Pulmonary artery endothelial cell (primary cell): ENCODE measurements around the gene RPL28. TPM values are rescaled to one million over a fixed set of nuclear protein-coding genes. Genes with fewer than 3 reads are reported as not detected.

Experiments used
- DNase-seq: peaks from one replicate; pipeline ENCODE4 v3.0.0-alpha.2; 2011; ENCODE audit warnings: low read depth, low spot score
- total RNA-seq: library from RNA; depleted of rRNA; stranded (reverse); fragments of >200 nt; gene quantifications from 2 replicates; pipeline ENCODE4 v1.2.3, GENCODE V29; 2014

RPL28 gene
- total RNA-seq, result 208 and 256 TPM in 2 replicates

DNA sequence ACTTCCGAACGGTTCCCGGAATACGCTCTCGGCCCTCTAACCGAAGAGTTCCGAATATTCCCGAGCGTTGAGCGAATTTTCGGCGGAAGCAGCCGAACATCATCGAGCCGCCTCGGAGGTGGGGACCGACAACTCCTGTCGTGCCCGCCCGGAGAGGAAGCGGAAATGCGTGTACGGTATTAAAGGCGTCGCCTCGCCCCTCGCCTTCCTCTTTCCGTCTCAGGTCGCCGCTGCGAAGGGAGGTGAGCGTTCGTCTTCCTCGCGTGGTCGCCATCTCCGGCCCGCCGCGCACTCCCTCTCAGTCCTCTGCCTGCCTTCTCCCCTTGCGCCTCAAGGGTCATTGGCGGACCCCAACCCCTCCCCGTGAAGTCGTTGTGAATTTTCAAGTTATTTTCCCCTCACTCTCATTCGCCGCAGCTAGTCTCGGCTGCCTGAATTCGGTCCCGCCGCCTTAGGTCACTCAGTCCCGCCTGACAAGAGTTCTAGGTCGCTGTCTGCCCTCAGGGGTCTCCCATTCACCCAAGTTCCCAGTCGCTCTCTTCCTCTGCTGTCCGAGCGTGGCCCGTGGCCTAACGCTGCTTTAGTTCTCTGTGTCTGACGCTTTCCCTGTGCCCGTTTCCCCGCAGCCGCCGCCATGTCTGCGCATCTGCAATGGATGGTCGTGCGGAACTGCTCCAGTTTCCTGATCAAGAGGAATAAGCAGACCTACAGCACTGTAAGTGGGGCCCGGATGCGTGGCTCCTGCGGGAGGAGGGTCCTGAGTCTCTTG, at the start of gene RPL28:
RPL28 (plus strand) TSS at position 209 of the 769 bp plus-strand sequence; CDS start at position 635, 426 bp downstream.
- peak; percentile 90 for DNase-seq

GRCh38 chr19:55336101-55336500, 49.6 kb upstream of the RPL28 start:
- DNase-seq, result no peak

- DNase-seq, result peak; percentile 100
These were observed 46.4 kb upstream of the RPL28 start, which contains the start of gene KMT5C for GRCh38 chr19:55339105-55339888. Gene KMT5C, plus strand, starts transcription at chr19:55339876. Its CDS starts 2,061 bp downstream, at chr19:55341937.

DNA sequence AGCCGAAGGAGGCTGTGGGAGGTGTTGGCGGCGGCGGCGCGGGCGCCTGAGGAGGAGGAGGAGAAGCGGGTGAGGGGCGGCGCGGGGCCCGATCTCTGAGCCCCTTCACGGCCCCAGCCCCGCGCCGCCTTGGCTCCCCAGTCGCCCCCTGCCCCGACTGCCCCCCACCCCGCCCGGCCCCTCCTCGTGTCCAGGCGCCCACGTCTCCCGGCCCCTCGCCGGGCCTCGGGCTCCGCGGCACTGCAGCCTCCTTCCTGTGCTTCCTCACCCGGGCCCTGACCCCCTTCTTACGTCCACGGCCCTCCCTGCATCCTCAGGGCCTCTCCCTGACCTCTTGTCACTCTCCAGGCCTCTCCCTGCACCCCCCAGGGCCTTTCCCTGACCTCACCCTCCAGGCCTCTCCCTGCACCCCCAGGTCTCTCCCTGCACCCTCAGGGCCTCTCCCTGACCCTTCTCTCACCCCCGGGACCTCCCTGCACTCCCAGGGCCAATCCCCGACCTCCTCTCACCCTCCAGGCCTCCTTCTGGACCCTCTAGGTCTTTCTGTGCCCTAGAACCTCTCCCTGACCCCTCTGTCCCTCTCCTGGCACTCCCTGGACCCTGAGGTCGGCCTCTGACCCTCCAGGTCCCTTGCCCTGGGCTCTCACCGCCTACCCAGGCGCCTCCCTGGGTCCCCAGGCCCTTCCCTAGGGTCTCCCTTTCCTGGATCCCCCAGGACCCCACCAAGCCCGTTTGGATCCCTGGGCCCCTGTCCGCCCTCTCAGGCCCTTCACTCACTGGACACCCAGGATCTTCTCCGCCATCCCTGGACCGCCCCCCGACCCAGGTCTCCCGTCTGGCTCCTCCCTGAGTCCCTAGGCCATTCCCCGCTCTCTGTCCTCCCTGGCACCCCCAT, 45.6 kb upstream of the RPL28 start:
- DNase-seq, result no peak

DNA sequence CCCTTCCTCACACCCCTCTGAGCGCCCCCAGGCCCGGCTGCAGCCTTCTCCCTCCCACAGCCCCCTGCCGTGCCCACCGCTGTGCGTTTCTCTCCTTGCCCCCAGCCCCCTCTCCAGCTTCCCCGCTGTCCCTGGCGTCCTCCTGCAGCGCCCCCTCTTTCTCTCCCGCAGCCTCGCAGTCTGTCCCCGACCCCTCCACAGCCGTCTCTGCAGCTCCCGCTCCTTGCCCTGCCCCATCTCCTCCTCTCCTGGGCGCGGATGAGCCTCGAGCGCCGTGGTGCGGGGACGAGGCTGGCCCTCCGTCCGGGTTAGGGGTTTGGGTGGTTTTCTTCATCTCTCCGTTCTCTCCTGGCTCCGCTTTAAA, 45.0 kb upstream of the RPL28 start:
- no peak for DNase-seq

DNA sequence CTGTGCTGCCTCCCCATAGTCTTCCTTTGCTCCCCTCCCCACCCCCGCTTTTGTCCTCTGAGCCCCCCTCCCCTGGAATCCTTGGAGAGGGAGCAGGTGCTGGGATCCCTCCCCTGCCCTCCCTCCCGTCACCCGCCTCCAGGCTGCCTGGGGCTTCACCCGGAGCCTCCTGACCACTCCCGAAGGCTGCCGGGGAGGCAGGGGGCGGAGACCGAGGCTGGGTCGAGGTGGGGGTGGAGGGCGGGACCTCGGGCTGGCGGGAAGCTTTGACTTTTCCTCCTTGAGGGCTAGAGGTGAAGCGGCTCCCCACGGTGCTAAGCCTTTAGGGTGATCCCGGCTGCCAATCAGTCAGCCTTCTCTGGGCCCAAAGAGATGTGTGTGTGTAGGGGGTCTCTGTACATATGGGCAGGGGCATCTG, 44.6 kb upstream of the RPL28 start:
- no peak for DNase-seq

DNA sequence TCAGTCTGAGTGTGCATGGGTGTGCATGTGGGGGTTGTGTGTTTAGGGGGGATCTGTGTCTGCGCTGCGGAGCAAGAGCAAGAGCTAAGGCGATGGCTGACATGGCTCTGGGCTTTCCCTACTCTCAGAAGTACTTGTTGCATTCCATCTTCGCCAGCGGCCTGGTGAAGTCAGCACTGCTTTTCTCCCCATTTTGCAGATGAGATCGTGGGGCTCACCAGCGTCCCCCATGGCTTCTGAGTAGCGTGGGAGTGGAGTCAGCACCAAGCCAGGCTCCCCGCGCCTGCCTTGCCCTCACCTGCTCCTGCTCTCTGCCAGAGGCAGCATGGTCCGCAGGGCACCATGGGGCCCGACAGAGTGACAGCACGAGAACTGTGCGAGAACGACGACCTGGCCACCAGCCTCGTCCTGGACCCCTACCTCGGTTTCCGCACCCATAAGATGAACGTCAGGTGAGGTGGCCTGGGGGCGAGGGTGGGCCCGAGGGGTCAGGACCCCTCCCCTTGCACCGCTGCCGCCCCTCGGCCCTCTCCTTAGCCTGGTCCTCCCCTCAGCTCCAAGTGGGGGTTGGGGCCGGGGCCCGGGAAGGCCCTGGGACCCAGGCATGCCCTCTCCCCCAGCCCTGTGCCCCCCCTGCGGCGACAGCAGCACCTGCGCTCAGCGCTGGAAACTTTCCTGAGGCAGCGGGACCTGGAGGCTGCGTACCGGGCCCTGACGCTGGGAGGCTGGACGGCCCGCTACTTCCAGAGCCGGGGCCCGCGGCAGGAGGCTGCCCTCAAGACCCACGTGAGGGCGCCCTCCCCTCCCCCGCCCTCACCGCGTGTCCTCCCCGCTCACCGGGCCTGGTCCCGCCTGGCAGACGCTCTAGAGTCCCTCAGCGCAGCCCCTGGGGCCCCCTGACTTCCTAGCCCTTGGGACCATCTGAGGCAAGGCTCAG, 43.9 kb upstream of the RPL28 start:
- no peak for DNase-seq

DNA sequence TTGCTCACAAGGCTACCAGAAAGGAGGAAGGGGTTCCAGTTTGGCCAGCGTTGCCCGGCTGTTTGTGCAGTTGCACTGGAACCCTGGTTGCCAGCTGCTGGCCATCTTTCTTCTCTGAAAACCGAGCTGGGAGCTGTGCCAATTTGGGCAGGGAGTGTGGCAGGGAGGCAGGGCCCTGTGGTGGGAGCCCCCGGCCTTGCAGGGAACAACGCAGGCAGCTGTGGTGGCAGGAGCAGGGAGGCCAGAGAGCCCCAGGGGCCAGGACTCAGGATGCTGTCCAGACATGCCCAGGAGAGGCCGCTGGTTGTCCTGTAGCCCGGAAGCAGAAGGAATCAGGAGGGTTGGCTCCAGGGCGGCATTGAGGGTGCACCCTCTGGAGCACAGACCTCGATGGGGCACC, 41.3 kb upstream of the RPL28 start:
- no peak for DNase-seq

GRCh38 chr19:55345101-55345817, 40.5 kb upstream of the RPL28 start:
- no peak for DNase-seq

DNA sequence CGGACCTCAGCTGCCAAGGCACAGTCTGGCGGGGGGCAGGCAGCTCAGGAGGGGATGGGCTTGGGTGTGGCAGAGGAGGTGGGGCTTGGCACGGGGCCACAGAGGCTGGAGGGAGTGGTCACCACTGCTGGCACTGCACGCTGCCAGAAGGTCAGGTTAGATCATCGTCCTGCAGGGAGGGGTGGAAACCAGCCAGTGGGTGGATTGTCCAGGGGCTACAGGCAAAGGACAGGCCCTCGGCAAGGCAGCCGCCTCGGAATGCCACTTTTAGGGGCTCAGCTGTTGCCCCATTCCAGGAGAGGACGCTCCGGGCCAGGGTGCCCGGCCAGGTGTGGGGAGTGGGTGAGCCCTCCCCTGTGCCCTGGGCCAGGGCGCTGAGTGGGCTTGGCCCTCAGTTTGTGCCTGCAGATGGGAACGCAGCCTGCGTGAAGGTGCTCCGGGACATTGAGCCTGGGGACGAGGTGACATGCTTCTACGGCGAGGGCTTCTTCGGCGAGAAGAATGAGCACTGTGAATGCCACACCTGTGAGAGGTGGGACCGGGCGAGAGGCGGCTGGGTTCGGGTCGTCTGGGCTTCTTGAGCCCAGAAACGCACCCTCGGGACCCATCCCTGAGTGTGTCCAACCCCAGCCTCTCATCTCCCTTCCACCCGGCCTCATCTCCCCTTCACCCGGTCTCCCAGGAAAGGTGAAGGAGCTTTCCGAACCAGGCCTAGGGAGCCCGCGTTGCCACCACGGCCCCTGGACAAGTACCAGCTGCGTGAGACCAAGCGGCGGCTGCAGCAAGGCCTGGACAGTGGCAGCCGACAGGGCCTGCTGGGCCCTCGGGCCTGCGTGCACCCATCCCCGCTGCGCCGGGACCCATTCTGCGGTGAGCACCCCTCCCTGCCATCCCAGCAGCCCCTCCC, 39.7 kb upstream of the RPL28 start:
- DNase-seq, result no peak

DNA sequence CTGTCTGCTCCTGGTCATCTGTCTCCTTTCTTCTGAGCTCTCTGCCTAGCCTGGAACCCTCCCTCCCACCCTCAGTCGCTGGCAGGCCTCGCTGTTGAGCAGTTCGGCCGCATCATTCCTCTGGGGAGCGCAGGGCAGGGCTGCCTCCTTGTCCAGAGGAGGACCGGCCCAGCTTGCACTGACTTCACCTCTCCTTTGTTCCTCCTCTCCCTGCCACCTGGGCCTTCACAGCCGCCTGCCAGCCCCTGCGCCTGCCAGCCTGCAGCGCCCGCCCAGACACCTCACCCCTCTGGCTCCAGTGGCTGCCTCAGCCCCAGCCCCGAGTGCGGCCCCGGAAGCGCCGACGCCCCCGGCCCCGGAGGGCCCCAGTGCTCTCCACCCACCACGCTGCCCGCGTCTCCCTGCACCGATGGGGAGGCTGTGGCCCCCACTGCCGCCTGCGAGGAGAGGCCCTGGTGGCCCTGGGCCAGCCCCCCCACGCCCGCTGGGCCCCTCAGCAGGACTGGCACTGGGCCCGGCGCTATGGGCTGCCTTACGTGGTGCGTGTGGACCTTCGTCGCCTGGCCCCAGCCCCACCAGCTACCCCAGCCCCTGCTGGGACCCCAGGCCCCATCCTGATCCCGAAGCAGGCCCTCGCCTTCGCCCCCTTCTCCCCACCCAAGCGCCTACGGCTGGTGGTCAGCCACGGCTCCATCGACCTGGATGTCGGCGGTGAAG, 38.8 kb upstream of the RPL28 start:
- no peak for DNase-seq

- no peak for DNase-seq
These were observed 38.2 kb upstream of the RPL28 start for GRCh38 chr19:55347442-55348009.

DNA sequence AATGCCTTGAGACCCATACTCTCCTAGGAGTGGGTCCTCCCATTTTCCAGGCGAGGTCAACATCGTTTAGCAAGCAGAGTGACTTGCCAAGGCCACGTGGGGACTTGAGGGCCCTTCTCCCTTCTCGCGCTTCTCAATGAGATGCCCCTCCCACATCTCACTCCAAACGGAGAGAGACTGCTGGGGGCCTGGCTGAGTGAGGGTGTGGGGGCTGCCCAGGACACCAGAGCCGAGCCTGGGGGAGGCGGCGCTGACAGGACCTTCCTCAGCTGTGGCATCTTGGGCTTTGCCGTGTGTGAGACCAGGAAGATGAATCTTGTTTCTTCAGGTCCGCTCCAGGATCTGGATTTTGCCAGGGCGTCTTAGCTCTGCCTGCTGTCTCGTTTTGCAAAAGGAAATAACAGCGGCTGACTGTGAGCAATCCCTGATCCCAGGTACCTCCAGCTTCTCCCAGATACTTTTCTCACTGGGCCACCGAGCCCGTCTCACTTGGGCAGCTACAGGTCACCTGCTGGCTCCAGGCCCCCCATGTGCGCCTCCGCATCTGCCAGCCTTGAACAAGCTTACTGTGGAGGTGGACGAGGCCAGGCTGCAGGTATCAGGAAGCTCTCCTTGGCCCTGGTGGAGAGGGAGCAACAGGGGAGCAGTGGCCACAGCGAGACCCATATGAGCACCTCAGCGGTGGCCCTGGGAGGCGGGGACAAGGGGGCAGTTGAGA, 37.3 kb upstream of the RPL28 start:
- DNase-seq, result no peak

DNA sequence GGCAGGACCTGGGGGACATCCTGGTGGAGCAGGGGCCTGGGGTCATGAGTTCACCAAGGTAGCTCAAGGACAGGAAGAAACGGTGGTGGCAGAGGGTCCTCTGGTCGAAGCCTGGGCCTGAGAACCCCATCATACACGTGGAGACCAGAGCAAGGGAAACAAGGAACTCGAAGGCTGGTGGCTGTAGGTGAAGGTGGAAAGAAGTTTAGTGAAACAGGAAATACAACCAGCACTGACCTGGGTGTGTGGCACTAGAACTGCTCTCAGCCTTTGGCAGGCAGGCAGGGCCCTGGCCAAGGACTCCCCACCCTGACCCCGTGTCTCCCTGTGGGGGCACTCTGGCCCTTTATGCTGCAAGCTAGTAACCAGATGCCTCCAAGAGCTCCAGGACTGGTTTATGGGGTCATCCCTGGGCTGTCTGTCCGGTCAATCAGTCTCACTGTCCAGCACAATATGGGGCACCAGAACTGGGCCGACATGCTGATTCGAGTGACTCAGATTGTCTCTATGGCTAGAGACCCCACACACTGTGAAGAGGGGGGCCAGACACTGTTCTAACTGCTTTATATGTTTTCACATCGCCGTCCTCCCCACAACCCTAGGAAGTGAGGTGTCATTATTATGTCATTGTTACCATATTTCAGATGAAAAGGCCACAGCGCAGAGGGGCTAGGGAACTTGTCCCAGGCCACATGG, 35.0 kb upstream of the RPL28 start:
- no peak for DNase-seq

GRCh38 chr19:55352040-55352439, 33.7 kb upstream of the RPL28 start:
- no peak for DNase-seq

DNA sequence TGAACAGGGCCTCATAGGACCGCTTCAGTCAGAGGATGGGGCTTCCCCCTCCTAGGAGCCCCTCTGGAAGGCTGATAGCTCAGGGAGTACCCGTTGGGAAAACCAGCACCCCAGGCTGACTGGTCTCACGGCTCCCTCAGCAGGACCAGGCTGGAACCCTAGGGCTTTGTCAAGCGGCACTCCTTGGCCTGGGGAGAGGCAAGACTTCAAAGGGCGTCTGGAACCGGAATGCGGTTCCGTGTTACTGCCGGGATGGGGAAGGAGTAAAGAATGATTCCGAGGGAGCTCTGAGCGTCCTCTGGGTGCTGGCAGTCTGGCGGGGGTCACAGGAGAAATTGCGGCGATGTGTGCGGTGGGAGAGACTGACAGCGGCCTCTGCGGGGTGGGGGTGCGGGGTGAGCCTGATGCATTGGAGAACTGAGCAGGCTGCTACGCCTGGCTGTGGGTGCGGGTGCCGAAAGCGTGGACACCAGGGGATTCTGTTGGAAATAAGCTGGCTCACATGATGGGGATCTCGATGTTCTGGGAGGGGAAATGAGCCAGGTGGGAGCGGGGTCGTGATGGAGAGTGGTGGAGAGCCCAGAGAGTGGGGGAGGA, 33.1 kb upstream of the RPL28 start:
- DNase-seq, result no peak
